HTR-8/SVneo (cell line): ENCODE results near the gene KSR2.

Source experiments
- DNase-seq: peaks from one replicate; pipeline ENCODE4 v3.0.0; 2011; ENCODE audit warnings: low spot score, mixed read lengths; ENCODE audit not compliant: insufficient read length
- FAIRE-seq: peaks from 2 replicates; lab custom pipeline; 2011; peaks lifted over from hg19 to GRCh38; lab: Jason Lieb, UNC

Gene KSR2

GRCh38 chr12:117521867-117522266 lies 446.9 kb downstream of the KSR2 start:
- FAIRE-seq (no peak), DNase-seq (no peak)

- no peak for FAIRE-seq
Measured at GRCh38 chr12:117521346-117521745, 447.4 kb downstream of the KSR2 start.

GRCh38 chr12:117518594-117519270 lies 450.1 kb downstream of the KSR2 start:
- FAIRE-seq (no peak), DNase-seq (no peak)

More at GRCh38 chr12:117521346-117521745, 447.4 kb downstream of the KSR2 start:
- DNase-seq, result no peak

GRCh38 chr12:117517219-117517739 lies 451.5 kb downstream of the KSR2 start:
- DNase-seq (no peak), FAIRE-seq (no peak)

GRCh38 chr12:117516034-117516433 lies 452.8 kb downstream of the KSR2 start:
- FAIRE-seq (no peak), DNase-seq (no peak)

- DNase-seq (no peak), FAIRE-seq (no peak)
Measured at GRCh38 chr12:117514016-117514415, 454.8 kb downstream of the KSR2 start.

- DNase-seq (no peak), FAIRE-seq (no peak)
Measured at GRCh38 chr12:117513353-117513752, 455.4 kb downstream of the KSR2 start.

- DNase-seq, result no peak
- no peak for FAIRE-seq
Measured at GRCh38 chr12:117508468-117508867, 460.3 kb downstream of the KSR2 start.

GRCh38 chr12:117507548-117507947 lies 461.2 kb downstream of the KSR2 start:
- FAIRE-seq, result no peak

GRCh38 chr12:117506333-117506732 lies 462.5 kb downstream of the KSR2 start:
- DNase-seq (no peak), FAIRE-seq (no peak)

More at GRCh38 chr12:117507548-117507947, 461.2 kb downstream of the KSR2 start:
- no peak for DNase-seq

- FAIRE-seq (no peak), DNase-seq (no peak)
Measured at GRCh38 chr12:117502633-117503032, 466.2 kb downstream of the KSR2 start.

GRCh38 chr12:117502233-117502632 lies 466.6 kb downstream of the KSR2 start:
- FAIRE-seq (no peak), DNase-seq (no peak)

GRCh38 chr12:117501076-117501869 lies 467.5 kb downstream of the KSR2 start:
- DNase-seq (no peak), FAIRE-seq (no peak)

- FAIRE-seq, result no peak
- no peak for DNase-seq
Measured at GRCh38 chr12:117499759-117500485, 468.9 kb downstream of the KSR2 start.

- FAIRE-seq (no peak), DNase-seq (no peak)
Measured at GRCh38 chr12:117498880-117499279, 469.9 kb downstream of the KSR2 start.

GRCh38 chr12:117498256-117498655 lies 470.5 kb downstream of the KSR2 start:
- DNase-seq (no peak), FAIRE-seq (no peak)

GRCh38 chr12:117497407-117497806 lies 471.4 kb downstream of the KSR2 start:
- FAIRE-seq (no peak), DNase-seq (no peak)

- DNase-seq (no peak), FAIRE-seq (no peak)
Measured at GRCh38 chr12:117494833-117495655, 473.7 kb downstream of the KSR2 start.

- FAIRE-seq (no peak), DNase-seq (no peak)
Measured at GRCh38 chr12:117491711-117492110, 477.1 kb downstream of the KSR2 start.

GRCh38 chr12:117490130-117490529 lies 478.7 kb downstream of the KSR2 start:
- DNase-seq (no peak), FAIRE-seq (no peak)
